Measurements from ENCODE around the gene TMEM248. TPM values are rescaled to one million over a fixed set of nuclear protein-coding genes. Genes with fewer than 3 reads are reported as not detected.

The TMEM248 gene
- total RNA-seq, 2 donors from 2014 or later = 77.9 to 79.8 TPM

DNA sequence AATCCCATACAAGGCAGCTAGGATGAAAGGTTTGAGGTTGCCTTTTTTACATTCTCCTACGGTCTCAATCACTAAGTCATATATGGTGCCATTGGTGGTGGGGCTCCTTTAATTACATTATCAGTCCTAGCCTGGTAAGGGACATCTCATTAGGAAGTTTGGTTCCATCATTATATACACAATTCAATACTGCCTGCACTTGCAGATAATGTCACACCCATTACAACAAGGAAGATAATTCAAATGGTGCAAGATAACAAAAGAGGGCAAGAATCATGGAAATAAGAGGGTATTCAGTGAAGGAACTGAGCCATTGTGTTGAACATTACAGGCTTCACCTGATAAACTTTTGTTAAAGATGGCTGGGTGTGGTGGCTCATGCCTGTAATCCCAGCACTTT is 1.7 kb upstream of the TMEM248 start:
- DNase-seq = no peak
- H3K27me3 Mint-ChIP-seq (ENCODE audit: insufficient read depth) = no peaks in the 10 kb centered on the region
- TF ChIP-seq, protein P1, sequence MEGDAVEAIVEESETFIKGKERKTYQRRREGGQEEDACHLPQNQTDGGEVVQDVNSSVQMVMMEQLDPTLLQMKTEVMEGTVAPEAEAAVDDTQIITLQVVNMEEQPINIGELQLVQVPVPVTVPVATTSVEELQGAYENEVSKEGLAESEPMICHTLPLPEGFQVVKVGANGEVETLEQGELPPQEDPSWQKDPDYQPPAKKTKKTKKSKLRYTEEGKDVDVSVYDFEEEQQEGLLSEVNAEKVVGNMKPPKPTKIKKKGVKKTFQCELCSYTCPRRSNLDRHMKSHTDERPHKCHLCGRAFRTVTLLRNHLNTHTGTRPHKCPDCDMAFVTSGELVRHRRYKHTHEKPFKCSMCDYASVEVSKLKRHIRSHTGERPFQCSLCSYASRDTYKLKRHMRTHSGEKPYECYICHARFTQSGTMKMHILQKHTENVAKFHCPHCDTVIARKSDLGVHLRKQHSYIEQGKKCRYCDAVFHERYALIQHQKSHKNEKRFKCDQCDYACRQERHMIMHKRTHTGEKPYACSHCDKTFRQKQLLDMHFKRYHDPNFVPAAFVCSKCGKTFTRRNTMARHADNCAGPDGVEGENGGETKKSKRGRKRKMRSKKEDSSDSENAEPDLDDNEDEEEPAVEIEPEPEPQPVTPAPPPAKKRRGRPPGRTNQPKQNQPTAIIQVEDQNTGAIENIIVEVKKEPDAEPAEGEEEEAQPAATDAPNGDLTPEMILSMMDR (conservative IDR thresholded peaks at IDR 0.05) = no peak
- Histone ChIP-seq H3K9ac (ENCODE audit: extremely low read depth, low read length, poor library complexity, severe bottlenecking) (no peak overlapping the region), H3K27ac (ENCODE audit: low read depth, low read length) (no peak overlapping the region), H3K36me3 (ENCODE audit: control insufficient read depth, insufficient read depth, low read length) (peaks cover 8% of the 10 kb centered on the region), H3K9me3 (ENCODE audit: control insufficient read depth, low read length) (no peaks in the 10 kb centered on the region), H3K4me3 (ENCODE audit: low read length) (no peak overlapping the region), H3K4me1 (ENCODE audit: control insufficient read depth, insufficient read depth, low read length) (no peaks in the 10 kb centered on the region), H3K27me3 (ENCODE audit: control insufficient read depth, insufficient read depth, low read length, poor library complexity, severe bottlenecking) (no peaks in the 10 kb centered on the region)
- H3K4me3 Mint-ChIP-seq = peak overlapping the region; percentile 95
- no peak overlapping the region for H3K27ac Mint-ChIP-seq
- H3K4me1 Mint-ChIP-seq = peaks cover 20% of the 10 kb centered on the region
- WGBS, 2 experiments (ENCODE audit: insufficient coverage in 1 of 2, insufficient read length in 1 of 2) = 85% methylated on average over 1 of the region's 1 CpG; no CpG with 5 or more reads in 1 of the 2 experiments
- H3K9me3 Mint-ChIP-seq = no peaks in the 10 kb centered on the region
- peaks cover 9% of the 10 kb centered on the region for H3K36me3 Mint-ChIP-seq (ENCODE audit: low read depth)

DNA sequence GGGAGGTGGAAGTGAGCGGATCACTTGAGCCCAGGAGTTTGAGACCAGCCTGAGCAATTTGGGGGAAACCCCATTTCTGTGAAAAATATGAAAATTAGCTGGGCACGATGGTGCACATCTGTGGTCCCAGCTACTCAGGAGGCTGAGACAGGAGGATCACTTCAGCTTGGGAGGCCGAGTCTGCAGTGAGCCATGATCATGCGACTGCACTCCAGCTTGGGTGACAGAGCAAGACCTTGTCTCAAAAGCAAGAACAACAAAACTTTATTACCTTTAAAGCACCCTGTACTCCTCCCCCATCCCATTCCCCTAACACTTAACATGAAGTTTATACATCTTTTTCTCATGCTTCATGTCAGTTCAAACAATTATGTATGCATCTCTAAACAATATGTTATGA is 1.3 kb upstream of the TMEM248 start:
- peaks cover 8% of the 10 kb centered on the region for H3K36me3 ChIP-seq (ENCODE audit: control insufficient read depth, insufficient read depth, low read length)
- H3K4me1 ChIP-seq (ENCODE audit: control insufficient read depth, insufficient read depth, low read length) = no peaks in the 10 kb centered on the region
- 89 to 91% methylated on average over 4 of the region's 4 CpGs for WGBS, 2 experiments (ENCODE audit: insufficient coverage in 1 of 2, insufficient read length in 1 of 2)
- Mint-ChIP-seq H3K27me3 (ENCODE audit: insufficient read depth) (no peaks in the 10 kb centered on the region), H3K9me3 (no peaks in the 10 kb centered on the region), H3K27ac (no peak overlapping the region), H3K4me1 (peaks cover 16% of the 10 kb centered on the region), H3K36me3 (ENCODE audit: low read depth) (peaks cover 9% of the 10 kb centered on the region), H3K4me3 (peak overlapping the region; percentile 95)
- H3K4me3 ChIP-seq (ENCODE audit: low read length) = peak overlapping the region; percentile 92
- H3K27ac ChIP-seq (ENCODE audit: low read depth, low read length) = no peak overlapping the region
- no peaks in the 10 kb centered on the region for H3K9me3 ChIP-seq (ENCODE audit: control insufficient read depth, low read length)
- TF ChIP-seq, protein P1 (conservative IDR thresholded peaks at IDR 0.05) = no peak
- no peak for DNase-seq
- H3K27me3 ChIP-seq (ENCODE audit: control insufficient read depth, insufficient read depth, low read length, poor library complexity, severe bottlenecking) = no peaks in the 10 kb centered on the region
- no peak overlapping the region for H3K9ac ChIP-seq (ENCODE audit: extremely low read depth, low read length, poor library complexity, severe bottlenecking)

DNA sequence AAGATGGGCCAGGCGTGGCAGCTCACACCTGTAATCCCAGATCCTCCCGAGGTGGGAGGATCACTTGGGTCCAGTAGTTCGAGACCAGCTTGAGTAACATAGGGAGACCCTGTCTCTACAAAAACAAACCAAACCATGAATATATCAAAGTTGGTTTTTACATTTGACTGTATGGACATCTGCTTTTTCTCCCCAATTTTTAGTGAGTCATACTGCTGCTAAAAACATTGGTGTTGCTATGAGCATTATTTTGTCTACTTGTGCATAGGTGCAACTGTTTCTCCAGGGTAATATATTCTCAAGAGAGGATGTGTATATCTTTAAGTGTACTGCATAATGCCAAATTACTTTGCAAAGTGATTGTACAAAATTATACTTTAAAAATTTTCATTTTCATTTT is 769 bp upstream of the TMEM248 start:
- peaks cover 15% of the 10 kb centered on the region for H3K4me1 Mint-ChIP-seq
- no peaks in the 10 kb centered on the region for H3K4me1 ChIP-seq (ENCODE audit: control insufficient read depth, insufficient read depth, low read length)
- WGBS, 2 experiments (ENCODE audit: insufficient coverage in 1 of 2, insufficient read length in 1 of 2) = 94% methylated on average over 3 of the region's 3 CpGs; no CpG with 5 or more reads in 1 of the 2 experiments
- no peaks in the 10 kb centered on the region for H3K9me3 Mint-ChIP-seq
- TF ChIP-seq, protein P1 (conservative IDR thresholded peaks at IDR 0.05) = no peak
- H3K27ac Mint-ChIP-seq = no peak overlapping the region
- H3K4me3 Mint-ChIP-seq = peak overlapping the region; percentile 95
- no peaks in the 10 kb centered on the region for H3K27me3 ChIP-seq (ENCODE audit: control insufficient read depth, insufficient read depth, low read length, poor library complexity, severe bottlenecking)
- H3K27me3 Mint-ChIP-seq (ENCODE audit: insufficient read depth) = no peaks in the 10 kb centered on the region
- no peak overlapping the region for H3K9ac ChIP-seq (ENCODE audit: extremely low read depth, low read length, poor library complexity, severe bottlenecking)
- H3K27ac ChIP-seq (ENCODE audit: low read depth, low read length) = no peak overlapping the region
- peaks cover 12% of the 10 kb centered on the region for H3K36me3 Mint-ChIP-seq (ENCODE audit: low read depth)
- no peak for DNase-seq
- H3K4me3 ChIP-seq (ENCODE audit: low read length) = peak overlapping the region; percentile 92
- H3K36me3 ChIP-seq (ENCODE audit: control insufficient read depth, insufficient read depth, low read length) = peaks cover 9% of the 10 kb centered on the region
- no peaks in the 10 kb centered on the region for H3K9me3 ChIP-seq (ENCODE audit: control insufficient read depth, low read length)
